K562 (cell line): Measurements from ENCODE around the gene RDH13. TPM values are rescaled to one million over a fixed set of nuclear protein-coding genes. Genes with fewer than 3 reads are reported as not detected.
A peak's percentile ranks its signal among the peaks of the same experiment; 100 is the strongest.

Experiments used
- KDM2B ChIP-seq: fragments of 250-450 bp; sonication (Bioruptor Pico); IDR thresholded peaks from 2 replicates; pipeline ENCODE4 v1.8.0; 2021; ENCODE audit warnings: mild to moderate bottlenecking, moderate library complexity
- KLF6 ChIP-seq: fragments of 250-450 bp; sonication (Bioruptor Pico); IDR thresholded peaks from 2 replicates; pipeline ENCODE4 v1.4.0; 2020; ENCODE audit warnings: mild to moderate bottlenecking, moderate library complexity, borderline replicate concordance
- MAZ ChIP-seq, 2 experiments: fragments of 450-650 bp in 1 of 2; sonication (generic) in 1 of 2; formaldehyde crosslinking; IDR thresholded peaks in 1 of 2; conservative IDR thresholded peaks in 1 of 2; 2 replicates each; pipeline versions ENCODE4 v1.4.0 to v1.5.0; 2020; ENCODE audit warnings: mild to moderate bottlenecking in 1 of 2, missing genetic modification reagents in 1 of 2
- MEIS2 ChIP-seq: fragments of 450-650 bp; IDR thresholded peaks from 2 replicates; pipeline ENCODE4 v1.6.1; 2014; ENCODE audit warnings: mild to moderate bottlenecking; ENCODE audit not compliant: partially characterized antibody
- POLR2B ChIP-seq: fragments of 450-650 bp; IDR thresholded peaks from 2 replicates; pipeline ENCODE4 v1.6.1; 2018; ENCODE audit warnings: low read depth; ENCODE audit not compliant: partially characterized antibody
- POLR3G ChIP-seq: IDR thresholded peaks from 2 replicates; pipeline ENCODE4 v1.6.1; 2011; ENCODE audit not compliant: insufficient read length, insufficient replicate concordance; ENCODE audit errors: extremely low read depth
- SMAD4 ChIP-seq: fragments of 250-450 bp; sonication (Bioruptor Pico); conservative IDR thresholded peaks from 2 replicates; pipeline ENCODE4 v1.8.0; 2021; ENCODE audit warnings: inconsistent platforms, mild to moderate bottlenecking, moderate library complexity
- ZNF764 ChIP-seq: fragments of 250-450 bp; sonication (Bioruptor Pico); IDR thresholded peaks from 2 replicates; pipeline ENCODE4 v1.4.0; 2020; ENCODE audit warnings: low read depth, mild to moderate bottlenecking, moderate library complexity
- polyA plus RNA-seq, 8 experiments: library from polyadenylated mRNA; depleted of rRNA in 4 of 8; stranded (reverse) in 5 of 8; unstranded in 3 of 8; fragments of >200 nt; fragmentation: Nextera tagmentation in 2 of 8; fragmentation: Illumina TruSeq in 1 of 8; extraction: Ambion mirVana in 2 of 8; extraction: Trizol in 1 of 8; gene quantifications; 2 replicates each; pipeline versions ENCODE4 v1.2.1 to v1.2.3, GENCODE V29; 2011 to 2014; ENCODE audit warnings: inconsistent platforms in 1 of 8, missing spikeins in 1 of 8
- total RNA-seq, 7 experiments: library from RNA; depleted of rRNA in 6 of 7; stranded (reverse); fragments of >200 nt in 6 of 7; fragmentation: Illumina TruSeq in 2 of 7; extraction: Trizol in 2 of 7; gene quantifications; 2 replicates each; pipeline versions ENCODE4 v1.2.1 to v1.2.3, GENCODE V29; 2011 to 2021; ENCODE audit warnings: low replicate concordance in 1 of 7
- TF ChIP-seq, protein P1 (sequence below): sonication (generic); formaldehyde crosslinking; IDR thresholded peaks from 2 replicates; pipeline ENCODE4 v1.8.0; 2023; ENCODE audit warnings: missing genetic modification reagents, mild to moderate bottlenecking, borderline replicate concordance

Gene RDH13
- total and polyA plus RNA-seq, 9 of the 15 experiments (the other 6 are each of a cell fraction or from before 2014, with no cell fraction given): 7.5 to 70.3 (median 39.5) TPM

DNA sequence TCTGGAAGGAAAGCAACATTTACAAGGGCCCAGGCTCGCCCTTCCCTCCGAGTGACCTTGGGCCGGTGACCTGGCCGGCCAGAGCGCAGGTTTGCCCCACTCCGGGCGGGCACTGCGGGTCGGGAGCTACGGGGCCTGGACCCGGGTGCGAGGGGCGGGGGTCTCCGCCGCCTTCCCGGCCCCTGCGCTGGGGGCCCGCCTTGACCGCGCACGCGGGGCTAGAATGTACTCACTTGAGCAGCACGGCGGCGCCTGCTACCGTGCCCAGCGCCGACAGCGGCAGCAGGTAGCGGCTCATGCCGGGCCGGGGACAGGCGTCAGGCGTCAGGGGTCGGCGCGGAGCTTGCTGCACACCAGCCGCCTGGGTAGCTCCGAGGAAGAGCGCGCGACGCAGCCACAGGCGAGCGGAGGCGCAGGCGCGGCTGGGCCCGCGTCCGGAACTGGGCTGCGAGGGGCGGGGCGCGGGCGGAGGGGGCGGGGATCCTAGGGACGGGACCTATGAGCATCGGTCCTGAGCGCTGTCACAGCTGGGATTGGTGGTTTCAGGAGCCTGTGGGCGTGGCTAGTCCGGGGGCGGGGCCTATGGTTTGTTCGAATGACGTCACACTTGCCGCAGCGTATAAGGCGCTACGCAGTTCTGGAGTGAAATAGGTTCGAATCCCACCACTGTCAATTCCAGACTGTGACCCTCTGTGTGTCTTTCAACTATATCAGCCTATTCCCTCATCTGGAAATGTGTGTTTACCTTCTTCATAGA lies at the start of gene RDH13 (continued):
- TF ChIP-seq, protein P1, sequence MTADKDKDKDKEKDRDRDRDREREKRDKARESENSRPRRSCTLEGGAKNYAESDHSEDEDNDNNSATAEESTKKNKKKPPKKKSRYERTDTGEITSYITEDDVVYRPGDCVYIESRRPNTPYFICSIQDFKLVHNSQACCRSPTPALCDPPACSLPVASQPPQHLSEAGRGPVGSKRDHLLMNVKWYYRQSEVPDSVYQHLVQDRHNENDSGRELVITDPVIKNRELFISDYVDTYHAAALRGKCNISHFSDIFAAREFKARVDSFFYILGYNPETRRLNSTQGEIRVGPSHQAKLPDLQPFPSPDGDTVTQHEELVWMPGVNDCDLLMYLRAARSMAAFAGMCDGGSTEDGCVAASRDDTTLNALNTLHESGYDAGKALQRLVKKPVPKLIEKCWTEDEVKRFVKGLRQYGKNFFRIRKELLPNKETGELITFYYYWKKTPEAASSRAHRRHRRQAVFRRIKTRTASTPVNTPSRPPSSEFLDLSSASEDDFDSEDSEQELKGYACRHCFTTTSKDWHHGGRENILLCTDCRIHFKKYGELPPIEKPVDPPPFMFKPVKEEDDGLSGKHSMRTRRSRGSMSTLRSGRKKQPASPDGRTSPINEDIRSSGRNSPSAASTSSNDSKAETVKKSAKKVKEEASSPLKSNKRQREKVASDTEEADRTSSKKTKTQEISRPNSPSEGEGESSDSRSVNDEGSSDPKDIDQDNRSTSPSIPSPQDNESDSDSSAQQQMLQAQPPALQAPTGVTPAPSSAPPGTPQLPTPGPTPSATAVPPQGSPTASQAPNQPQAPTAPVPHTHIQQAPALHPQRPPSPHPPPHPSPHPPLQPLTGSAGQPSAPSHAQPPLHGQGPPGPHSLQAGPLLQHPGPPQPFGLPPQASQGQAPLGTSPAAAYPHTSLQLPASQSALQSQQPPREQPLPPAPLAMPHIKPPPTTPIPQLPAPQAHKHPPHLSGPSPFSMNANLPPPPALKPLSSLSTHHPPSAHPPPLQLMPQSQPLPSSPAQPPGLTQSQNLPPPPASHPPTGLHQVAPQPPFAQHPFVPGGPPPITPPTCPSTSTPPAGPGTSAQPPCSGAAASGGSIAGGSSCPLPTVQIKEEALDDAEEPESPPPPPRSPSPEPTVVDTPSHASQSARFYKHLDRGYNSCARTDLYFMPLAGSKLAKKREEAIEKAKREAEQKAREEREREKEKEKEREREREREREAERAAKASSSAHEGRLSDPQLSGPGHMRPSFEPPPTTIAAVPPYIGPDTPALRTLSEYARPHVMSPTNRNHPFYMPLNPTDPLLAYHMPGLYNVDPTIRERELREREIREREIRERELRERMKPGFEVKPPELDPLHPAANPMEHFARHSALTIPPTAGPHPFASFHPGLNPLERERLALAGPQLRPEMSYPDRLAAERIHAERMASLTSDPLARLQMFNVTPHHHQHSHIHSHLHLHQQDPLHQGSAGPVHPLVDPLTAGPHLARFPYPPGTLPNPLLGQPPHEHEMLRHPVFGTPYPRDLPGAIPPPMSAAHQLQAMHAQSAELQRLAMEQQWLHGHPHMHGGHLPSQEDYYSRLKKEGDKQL (CRISPR knock-in tag): no peak
- TF ChIP-seq MEIS2: peak; percentile 48
- no peak for TF ChIP-seq POLR3G
- TF ChIP-seq KLF6: no peak
- 0 out of 2 replicates have a peak, but pooled peaks have one; percentile 13 for TF ChIP-seq SMAD4 (CRISPR knock-in tag)
- peak in 1 of 2 experiments; percentile 41; a peak in 2 of 4 replicates for TF ChIP-seq MAZ (CRISPR knock-in tag; conservative IDR thresholded peaks at IDR 0.05 in 1 of 2, IDR thresholded peaks at IDR 0.05 in 1 of 2)
- 0 out of 2 replicates have a peak, but pooled peaks have one; percentile 70 for TF ChIP-seq KDM2B (CRISPR knock-in tag)
- TF ChIP-seq POLR2B: peak; percentile 40
- 0 out of 2 replicates have a peak, but pooled peaks have one; percentile 23 for TF ChIP-seq ZNF764
